Measurements from ENCODE around the gene ABLIM2.

ABLIM2 gene

DNA sequence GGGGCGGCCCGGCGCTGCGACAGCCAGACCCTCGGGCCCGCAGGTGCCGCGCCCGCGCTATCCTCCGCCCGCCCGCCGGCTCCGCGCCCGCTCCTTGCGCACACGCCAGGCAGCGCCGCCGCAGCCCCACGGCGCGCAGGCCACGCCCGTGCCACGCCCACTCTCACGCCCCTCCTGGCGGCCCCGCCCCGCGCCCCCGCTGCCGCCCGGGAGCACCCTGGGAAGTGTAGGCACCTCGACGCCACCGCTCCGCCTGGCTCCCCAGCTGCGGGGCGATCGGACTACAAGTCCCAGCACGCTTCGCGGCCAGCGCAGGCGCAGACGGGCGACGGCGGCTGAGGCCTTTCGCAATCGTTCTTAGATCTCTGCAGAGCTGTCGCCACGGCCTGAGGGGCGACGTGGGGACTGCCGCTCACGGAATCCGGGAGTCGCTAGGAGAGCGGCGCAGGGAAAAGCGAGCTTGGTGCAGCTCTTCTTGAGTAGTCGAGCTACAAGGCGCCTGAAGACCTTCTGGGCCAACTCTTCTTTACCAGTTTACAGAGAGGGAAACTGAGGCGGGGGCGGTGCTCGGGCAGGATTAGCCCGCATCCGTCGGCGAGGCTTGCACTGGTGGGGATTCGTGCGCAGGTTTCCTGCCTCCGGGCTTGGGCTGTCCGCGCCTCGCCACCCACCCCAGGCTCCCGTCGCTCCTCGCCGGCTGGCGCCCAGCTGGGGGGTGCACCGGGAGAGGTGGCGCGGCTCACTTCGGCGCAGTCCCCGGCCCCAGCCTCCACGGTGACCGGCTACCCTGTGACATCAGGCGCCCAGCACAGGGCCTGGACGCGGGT is at the start of gene ABLIM2:
ABLIM2 (minus strand) TSS at position 104 of the 827 bp plus-strand sequence. CDS start 124 bp downstream, outside the sequence.
- Mint-ChIP-seq H3K36me3 (ENCODE audit: insufficient read depth) (peaks cover 6% of the 10 kb centered on the region), H3K4me1 (peaks cover 17% of the 10 kb centered on the region), H3K9me3 (no peaks in the 10 kb centered on the region), H3K27me3 (no peaks in the 10 kb centered on the region), H3K27ac (ENCODE audit: low read depth) (peak within 1 kb of the TSS; percentile 91), H3K4me3 (peak within 1 kb of the TSS; percentile 97)
- peak; percentile 99 for DNase-seq (ENCODE audit: low spot score in 2 of 2)
- peak; percentile 99 for ATAC-seq (replicated peaks; ENCODE audit: extremely low read depth, poor library complexity, severe bottlenecking)

DNA sequence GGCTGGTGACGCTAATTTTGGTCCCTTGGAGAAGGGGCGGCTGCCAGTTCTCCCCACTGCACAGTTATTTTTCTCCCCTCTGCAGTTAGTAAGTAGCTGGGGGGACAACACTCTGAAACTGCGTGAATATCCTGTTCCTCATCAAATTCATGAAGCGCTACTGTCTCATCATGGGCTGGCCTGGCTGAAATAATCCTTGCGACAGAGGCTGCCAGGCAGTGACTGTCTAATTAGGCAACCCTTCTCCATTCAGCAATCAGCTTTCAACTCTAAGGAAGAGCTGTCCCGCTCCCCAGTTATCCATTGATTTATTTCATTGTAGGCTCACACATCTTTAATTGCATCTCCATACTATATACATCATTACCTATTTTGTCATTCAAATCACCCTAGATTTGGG is 48.7 kb upstream of the ABLIM2 start:
- no peak for ATAC-seq (replicated peaks; ENCODE audit: extremely low read depth, poor library complexity, severe bottlenecking)
- H3K9me3 Mint-ChIP-seq: no peaks in the 10 kb centered on the region
- H3K27ac Mint-ChIP-seq (ENCODE audit: low read depth): no peak overlapping the region
- H3K36me3 Mint-ChIP-seq (ENCODE audit: insufficient read depth): peaks cover 29% of the 10 kb centered on the region
- DNase-seq (ENCODE audit: low spot score in 2 of 2): no peak
- no peaks in the 10 kb centered on the region for H3K27me3 Mint-ChIP-seq
- H3K4me3 Mint-ChIP-seq: no peak overlapping the region
- H3K4me1 Mint-ChIP-seq: peaks cover 43% of the 10 kb centered on the region

DNA sequence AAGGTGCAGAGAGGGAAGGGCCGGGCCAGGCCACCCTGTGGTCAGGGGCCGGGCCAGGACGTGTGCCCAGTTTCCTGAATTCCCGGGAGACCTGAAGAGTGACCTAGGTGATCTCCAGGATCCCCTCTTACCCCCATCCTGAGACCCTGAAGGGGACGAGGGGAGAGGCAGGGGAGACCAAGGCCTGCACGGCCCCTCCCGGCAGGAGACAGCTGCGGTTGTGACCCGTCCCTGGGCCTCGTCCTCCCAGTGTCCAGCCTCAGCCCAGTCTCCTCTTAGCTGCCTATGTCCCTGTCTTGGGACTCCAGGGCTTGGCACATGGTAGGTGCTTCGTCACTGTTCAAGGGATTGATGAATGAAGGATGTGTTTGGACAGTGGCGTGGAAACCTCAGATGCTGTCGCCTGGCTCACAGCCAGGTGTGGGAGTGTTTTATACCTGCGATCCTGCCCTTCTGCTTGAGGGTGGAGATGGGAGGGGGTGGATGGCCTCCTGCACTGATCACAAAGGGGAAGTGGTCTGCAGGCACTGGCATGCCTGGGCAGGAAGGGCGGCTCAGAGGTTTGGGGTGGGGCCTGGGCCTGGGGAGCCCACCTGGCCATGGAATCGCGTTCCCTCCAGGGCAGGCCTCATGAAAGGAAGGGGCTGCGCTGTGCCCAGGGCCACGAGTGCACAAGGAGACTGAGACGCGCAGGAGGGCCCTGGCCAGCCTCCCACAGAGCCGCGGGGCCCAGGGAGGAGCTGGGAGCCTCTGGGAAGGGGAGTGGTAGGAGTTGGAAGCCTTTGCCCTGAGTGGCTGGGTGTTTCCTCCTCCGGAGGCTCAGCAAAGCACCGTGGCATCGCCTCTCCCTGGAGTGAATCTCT is 47.4 kb upstream of the ABLIM2 start:
- H3K4me3 Mint-ChIP-seq: no peak overlapping the region
- H3K36me3 Mint-ChIP-seq (ENCODE audit: insufficient read depth): peaks cover 28% of the 10 kb centered on the region
- H3K27ac Mint-ChIP-seq (ENCODE audit: low read depth): no peak overlapping the region
- peaks cover 45% of the 10 kb centered on the region for H3K4me1 Mint-ChIP-seq
- ATAC-seq (replicated peaks; ENCODE audit: extremely low read depth, poor library complexity, severe bottlenecking) (no peak), DNase-seq (ENCODE audit: low spot score in 2 of 2) (no peak)
- no peaks in the 10 kb centered on the region for H3K27me3 Mint-ChIP-seq
- no peaks in the 10 kb centered on the region for H3K9me3 Mint-ChIP-seq

DNA sequence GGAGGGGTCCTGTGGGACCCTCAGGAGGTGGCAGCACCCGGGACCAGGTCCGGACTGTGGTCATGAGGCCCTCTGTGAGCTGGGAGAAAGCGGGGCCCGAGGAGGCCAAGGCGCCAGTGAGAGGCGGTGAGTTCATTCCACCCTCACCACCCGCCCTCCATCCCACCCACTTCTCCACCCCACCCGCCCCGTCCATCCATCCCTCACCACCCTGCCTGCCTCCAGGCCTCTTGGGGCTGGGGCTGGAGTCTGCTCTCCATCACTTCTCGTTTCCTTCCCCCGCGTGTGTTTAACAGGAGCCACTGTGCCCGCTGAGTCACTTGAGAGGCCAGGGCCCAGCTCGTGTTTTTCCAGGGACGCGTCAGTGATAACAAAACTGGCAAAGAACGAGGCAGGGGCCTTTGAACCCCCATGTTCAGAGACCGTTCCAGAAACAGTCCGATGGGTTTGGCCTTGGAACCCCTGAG is 46.7 kb upstream of the ABLIM2 start:
- no peak for DNase-seq (ENCODE audit: low spot score in 2 of 2)
- H3K27ac Mint-ChIP-seq (ENCODE audit: low read depth): no peak overlapping the region
- H3K27me3 Mint-ChIP-seq: no peaks in the 10 kb centered on the region
- no peak for ATAC-seq (replicated peaks; ENCODE audit: extremely low read depth, poor library complexity, severe bottlenecking)
- peaks cover 51% of the 10 kb centered on the region for H3K4me1 Mint-ChIP-seq
- H3K36me3 Mint-ChIP-seq (ENCODE audit: insufficient read depth): peaks cover 29% of the 10 kb centered on the region
- H3K9me3 Mint-ChIP-seq: no peaks in the 10 kb centered on the region
- H3K4me3 Mint-ChIP-seq: no peak overlapping the region

DNA sequence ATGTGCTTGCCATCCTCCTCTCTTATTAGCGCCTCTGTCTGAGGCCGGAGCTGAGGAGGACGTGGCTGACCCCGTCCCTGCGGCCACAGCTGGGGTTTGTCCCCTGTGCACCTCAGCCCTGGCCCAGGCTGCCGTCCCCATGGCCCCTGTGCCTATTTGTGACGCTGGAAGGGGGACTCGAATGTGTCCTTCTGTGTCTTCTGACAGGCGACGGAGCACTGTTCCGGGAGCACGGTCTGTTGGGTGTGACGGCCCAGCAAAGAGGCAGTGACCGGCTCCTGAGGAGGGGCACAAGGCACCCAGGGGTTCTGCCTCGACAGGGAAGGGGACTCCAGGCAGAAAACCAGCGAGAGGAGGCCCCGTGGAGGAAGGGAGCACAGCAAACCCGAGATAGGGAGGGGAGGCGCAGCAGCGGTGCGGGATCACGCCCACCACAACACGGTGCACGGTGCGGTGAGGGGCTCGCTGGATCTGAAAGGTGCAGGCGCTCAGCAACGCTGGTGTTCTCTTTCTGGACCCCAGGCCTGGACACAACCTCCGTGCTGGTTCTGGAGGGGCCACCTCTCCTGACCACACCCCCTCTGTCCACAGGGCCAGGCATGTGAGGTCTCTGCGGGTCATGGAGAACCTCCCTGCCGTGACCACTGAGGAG is 46.1 kb upstream of the ABLIM2 start:
- peak overlapping the region; percentile 29 for H3K4me3 Mint-ChIP-seq
- peaks cover 53% of the 10 kb centered on the region for H3K4me1 Mint-ChIP-seq
- no peak for DNase-seq (ENCODE audit: low spot score in 2 of 2)
- H3K27ac Mint-ChIP-seq (ENCODE audit: low read depth): no peak overlapping the region
- no peaks in the 10 kb centered on the region for H3K27me3 Mint-ChIP-seq
- H3K36me3 Mint-ChIP-seq (ENCODE audit: insufficient read depth): peaks cover 32% of the 10 kb centered on the region
- ATAC-seq (replicated peaks; ENCODE audit: extremely low read depth, poor library complexity, severe bottlenecking): no peak
- no peaks in the 10 kb centered on the region for H3K9me3 Mint-ChIP-seq

DNA sequence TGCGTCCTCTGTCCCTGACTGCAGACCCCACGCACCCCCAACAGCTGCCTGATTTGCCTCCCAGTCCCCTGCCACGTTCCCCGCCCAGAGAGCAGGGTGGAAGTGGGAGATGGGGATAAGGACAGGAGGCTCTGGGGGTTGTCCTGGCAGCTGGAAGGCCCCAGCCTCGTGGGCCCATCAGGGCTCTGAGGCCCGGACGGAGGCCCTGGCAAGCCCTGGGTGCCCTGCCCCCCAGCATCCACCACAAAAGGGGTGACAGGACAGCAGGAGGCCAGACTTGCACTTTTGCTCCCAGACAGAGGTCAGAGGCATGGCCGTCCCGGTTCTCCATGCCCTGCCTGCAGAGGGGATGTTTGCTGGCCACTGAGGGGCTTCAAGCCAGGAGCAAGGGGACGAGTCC is 45.2 kb upstream of the ABLIM2 start:
- no peak for ATAC-seq (replicated peaks; ENCODE audit: extremely low read depth, poor library complexity, severe bottlenecking)
- H3K9me3 Mint-ChIP-seq: no peaks in the 10 kb centered on the region
- no peak overlapping the region for H3K27ac Mint-ChIP-seq (ENCODE audit: low read depth)
- peaks cover 55% of the 10 kb centered on the region for H3K4me1 Mint-ChIP-seq
- H3K4me3 Mint-ChIP-seq: peak overlapping the region; percentile 29
- no peaks in the 10 kb centered on the region for H3K27me3 Mint-ChIP-seq
- peaks cover 29% of the 10 kb centered on the region for H3K36me3 Mint-ChIP-seq (ENCODE audit: insufficient read depth)
- no peak for DNase-seq (ENCODE audit: low spot score in 2 of 2)

DNA sequence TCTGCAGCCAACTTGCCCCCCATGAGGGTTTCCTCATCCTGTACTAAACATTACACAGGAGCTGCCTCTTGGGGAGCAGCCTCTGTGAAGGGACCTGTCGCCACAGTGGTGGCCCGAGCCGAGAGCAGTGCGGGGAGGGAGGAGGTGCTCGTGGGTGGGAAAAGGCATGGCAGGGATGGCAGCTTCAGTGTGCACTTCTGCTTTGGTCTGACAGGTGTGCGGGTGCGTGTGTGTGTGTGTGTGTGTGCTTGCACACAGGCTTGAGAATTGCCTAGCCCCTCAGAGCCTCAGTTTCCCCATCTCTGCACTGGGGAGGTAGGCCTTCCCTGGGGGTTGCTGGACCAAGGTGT is 44.4 kb upstream of the ABLIM2 start:
- no peaks in the 10 kb centered on the region for H3K27me3 Mint-ChIP-seq
- peak overlapping the region; percentile 87 for H3K4me3 Mint-ChIP-seq
- peaks cover 62% of the 10 kb centered on the region for H3K4me1 Mint-ChIP-seq
- DNase-seq (ENCODE audit: low spot score in 2 of 2) (no peak), ATAC-seq (replicated peaks; ENCODE audit: extremely low read depth, poor library complexity, severe bottlenecking) (no peak)
- H3K27ac Mint-ChIP-seq (ENCODE audit: low read depth): no peak overlapping the region
- H3K36me3 Mint-ChIP-seq (ENCODE audit: insufficient read depth): peaks cover 26% of the 10 kb centered on the region
- H3K9me3 Mint-ChIP-seq: no peaks in the 10 kb centered on the region

DNA sequence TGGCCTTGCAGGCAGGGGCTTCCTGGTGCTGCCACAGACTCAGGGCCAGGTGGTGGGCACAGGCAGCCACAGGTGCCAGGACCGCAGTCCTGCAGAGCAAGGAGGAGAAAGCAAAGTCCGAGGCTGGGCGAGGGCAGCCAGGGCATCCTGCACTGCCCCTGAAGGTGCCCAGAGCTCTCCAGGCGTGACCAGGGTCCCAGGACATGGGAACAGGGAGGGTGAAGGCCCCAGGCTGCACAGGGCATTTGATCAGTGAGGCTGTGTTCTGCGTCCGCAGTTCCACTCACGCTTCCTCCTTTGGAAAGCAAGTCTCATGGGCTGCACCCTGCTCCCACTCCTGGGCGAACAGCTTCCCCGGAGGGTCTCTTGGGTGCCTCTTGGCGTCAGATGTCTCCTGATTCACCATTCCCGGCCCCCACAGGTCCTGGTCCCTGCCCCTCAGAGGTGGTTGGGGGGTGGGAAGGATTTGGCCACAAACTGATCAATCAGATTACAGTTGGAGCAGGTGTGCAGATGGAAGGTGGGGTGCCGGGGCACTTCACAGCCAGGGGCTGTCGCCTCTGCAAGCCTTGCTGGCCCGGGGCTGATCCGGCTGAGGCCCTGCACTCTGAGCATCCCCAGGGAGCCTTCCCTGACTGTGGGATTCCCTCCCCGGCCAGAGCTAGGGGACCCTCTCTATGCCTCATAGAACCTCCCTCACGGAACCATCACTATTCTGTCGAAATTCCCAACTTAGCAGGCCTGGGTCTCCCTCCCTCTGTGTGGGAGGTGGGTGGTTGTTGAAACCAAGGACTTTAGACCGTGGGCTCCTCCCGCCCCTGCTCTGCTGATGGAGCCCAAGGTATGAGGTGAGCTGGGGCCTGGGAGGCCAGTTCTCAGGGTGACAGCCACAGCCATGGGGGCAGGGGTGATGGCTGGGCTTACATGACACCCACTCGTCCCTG is 43.8 kb upstream of the ABLIM2 start:
- H3K4me3 Mint-ChIP-seq: peak overlapping the region; percentile 87
- peaks cover 24% of the 10 kb centered on the region for H3K36me3 Mint-ChIP-seq (ENCODE audit: insufficient read depth)
- H3K27me3 Mint-ChIP-seq: no peaks in the 10 kb centered on the region
- peak overlapping the region; percentile 94 for H3K27ac Mint-ChIP-seq (ENCODE audit: low read depth)
- no peaks in the 10 kb centered on the region for H3K9me3 Mint-ChIP-seq
- ATAC-seq (replicated peaks; ENCODE audit: extremely low read depth, poor library complexity, severe bottlenecking) (no peak), DNase-seq (ENCODE audit: low spot score in 2 of 2) (no peak)
- peaks cover 59% of the 10 kb centered on the region for H3K4me1 Mint-ChIP-seq

DNA sequence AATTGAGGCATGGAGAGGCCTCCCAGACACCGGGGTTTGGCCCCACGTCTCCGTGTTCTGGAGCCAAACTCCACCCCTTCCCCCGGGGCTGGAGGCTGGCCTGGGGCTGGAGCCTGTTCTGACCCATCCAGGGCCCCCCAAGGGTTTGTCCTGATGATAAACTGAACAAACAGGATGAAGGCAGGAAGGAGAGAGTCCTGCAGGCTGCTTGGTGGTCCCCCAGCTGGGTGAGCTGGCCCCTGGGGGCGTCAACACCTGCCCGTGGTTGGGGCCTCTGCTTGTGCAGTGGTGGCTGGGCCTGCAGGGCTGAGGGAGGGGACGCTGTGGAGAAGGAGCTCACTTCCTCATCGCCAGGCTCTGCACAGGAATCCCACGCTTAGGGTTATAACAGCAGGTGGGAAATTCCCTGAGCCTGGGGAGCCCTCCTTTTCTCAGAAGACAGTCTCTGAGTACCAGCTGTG is 42.7 kb upstream of the ABLIM2 start:
- no peak for DNase-seq (ENCODE audit: low spot score in 2 of 2)
- peaks cover 58% of the 10 kb centered on the region for H3K4me1 Mint-ChIP-seq
- H3K36me3 Mint-ChIP-seq (ENCODE audit: insufficient read depth): peaks cover 16% of the 10 kb centered on the region
- peak overlapping the region; percentile 87 for H3K4me3 Mint-ChIP-seq
- no peaks in the 10 kb centered on the region for H3K27me3 Mint-ChIP-seq
- H3K9me3 Mint-ChIP-seq: no peaks in the 10 kb centered on the region
- peak overlapping the region; percentile 94 for H3K27ac Mint-ChIP-seq (ENCODE audit: low read depth)
- ATAC-seq (replicated peaks; ENCODE audit: extremely low read depth, poor library complexity, severe bottlenecking): peak; percentile 29

DNA sequence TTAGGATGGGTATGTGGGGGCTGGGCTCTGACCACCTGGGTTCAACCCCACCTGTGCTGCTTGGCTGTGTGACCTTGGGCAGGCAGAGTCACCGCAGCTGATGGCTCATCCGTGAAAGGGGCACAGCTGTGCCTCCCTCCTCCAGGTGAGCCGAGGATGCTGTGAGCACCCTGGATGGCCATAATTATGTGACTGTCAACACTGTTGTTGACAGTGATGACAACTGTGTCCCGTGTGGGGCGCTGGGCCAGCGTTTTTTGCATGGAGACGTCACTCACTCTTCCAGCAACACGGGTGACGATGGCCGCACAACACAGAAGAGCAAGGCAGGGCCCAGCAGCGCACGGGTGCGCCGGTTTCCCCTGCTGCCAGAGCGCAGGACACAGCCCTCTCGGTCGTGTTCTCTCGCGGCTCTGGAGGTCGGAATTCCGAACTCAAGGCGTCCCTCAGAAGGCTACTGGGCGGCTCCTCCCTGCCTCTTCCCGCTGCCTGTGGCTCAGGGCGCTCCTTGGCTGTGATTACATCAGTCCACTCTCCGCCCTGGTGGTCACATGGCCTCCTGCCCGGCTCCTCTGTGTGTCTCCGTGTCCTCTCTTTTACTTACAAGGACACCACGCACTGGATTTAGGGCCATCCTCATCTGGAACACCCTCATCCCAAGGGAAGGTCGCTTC is 41.8 kb upstream of the ABLIM2 start:
- H3K27ac Mint-ChIP-seq (ENCODE audit: low read depth): peak overlapping the region; percentile 94
- no peaks in the 10 kb centered on the region for H3K9me3 Mint-ChIP-seq
- H3K4me3 Mint-ChIP-seq: peak overlapping the region; percentile 87
- H3K36me3 Mint-ChIP-seq (ENCODE audit: insufficient read depth): peaks cover 11% of the 10 kb centered on the region
- ATAC-seq (replicated peaks; ENCODE audit: extremely low read depth, poor library complexity, severe bottlenecking): peak; percentile 55
- H3K27me3 Mint-ChIP-seq: no peaks in the 10 kb centered on the region
- peak in 1 of 2 donors; percentile 56 for DNase-seq (ENCODE audit: low spot score in 2 of 2)
- H3K4me1 Mint-ChIP-seq: peaks cover 50% of the 10 kb centered on the region

DNA sequence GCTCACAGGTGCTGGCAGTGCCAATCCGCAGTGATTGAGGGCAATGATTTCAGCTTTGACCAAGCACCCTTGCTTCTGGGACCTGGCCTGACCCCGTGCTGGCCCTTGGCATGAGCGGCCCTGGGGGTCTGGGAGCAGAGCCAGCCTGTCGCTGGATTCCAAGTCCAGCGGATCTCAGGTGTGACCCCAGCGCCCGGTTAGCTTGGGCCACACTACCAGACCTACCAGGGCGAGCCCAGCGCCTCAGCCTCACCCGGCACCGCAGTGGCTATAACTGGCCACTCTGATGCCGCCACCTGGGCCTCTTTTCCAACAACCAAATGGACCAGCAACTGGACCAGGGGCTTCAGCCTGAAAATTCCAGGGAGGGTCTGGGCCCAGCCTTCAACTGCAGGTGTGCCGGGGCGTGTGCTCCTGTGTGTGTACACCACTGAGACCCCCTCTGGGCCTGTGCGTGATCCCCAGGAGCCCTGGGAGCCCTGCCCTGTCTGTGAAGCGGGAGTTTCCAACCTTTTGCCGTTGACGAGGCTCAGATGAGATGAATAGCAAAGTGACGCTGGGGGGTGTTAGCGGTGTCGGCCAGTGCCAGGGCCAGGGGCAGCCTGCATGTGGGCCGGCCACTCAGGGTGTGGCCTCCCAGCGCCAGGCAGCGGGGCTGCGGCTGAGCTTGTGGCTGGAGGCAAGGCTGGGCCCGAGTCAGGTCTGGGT is 41.1 kb upstream of the ABLIM2 start:
- H3K36me3 Mint-ChIP-seq (ENCODE audit: insufficient read depth): peaks cover 12% of the 10 kb centered on the region
- H3K27ac Mint-ChIP-seq (ENCODE audit: low read depth): peak overlapping the region; percentile 94
- ATAC-seq (replicated peaks; ENCODE audit: extremely low read depth, poor library complexity, severe bottlenecking) (peak; percentile 30), DNase-seq (ENCODE audit: low spot score in 2 of 2) (peak in 1 of 2 donors; percentile 31)
- H3K9me3 Mint-ChIP-seq: no peaks in the 10 kb centered on the region
- H3K27me3 Mint-ChIP-seq: no peaks in the 10 kb centered on the region
- peaks cover 48% of the 10 kb centered on the region for H3K4me1 Mint-ChIP-seq
- H3K4me3 Mint-ChIP-seq: peak overlapping the region; percentile 87
